DND-41 (cell line): Measurements from ENCODE around the gene PROSER2.

Experiments used
- ATAC-seq: fragments of 200-7000 bp; cut with Tn5 transposase; 3 replicates; pipeline ENCODE4 v1.9.1; 2021; ENCODE audit warnings: low read depth; ENCODE audit not compliant: insufficient read depth
- DNase-seq: peaks from one replicate; pipeline ENCODE4 v3.0.0-alpha.2; 2020
- H2AFZ ChIP-seq: 2 replicates; pipeline ENCODE4 v1.6.0; 2012; ENCODE audit warnings: low read depth, low read length
- H3K27ac ChIP-seq: 2 replicates; pipeline ENCODE4 v1.5.1; 2012; ENCODE audit warnings: low read length, inconsistent platforms
- H3K27me3 ChIP-seq: fragments of 200-600 bp; sonication (generic); 2 replicates; pipeline ENCODE4 v1.6.0; 2012; ENCODE audit warnings: low read length, mild to moderate bottlenecking, inconsistent platforms; ENCODE audit not compliant: insufficient read depth, poor library complexity
- H3K36me3 ChIP-seq: 2 replicates; pipeline ENCODE4 v1.5.1; 2012; ENCODE audit warnings: low read length, inconsistent platforms; ENCODE audit not compliant: insufficient read depth
- H3K4me1 ChIP-seq: 2 replicates; pipeline ENCODE4 v1.5.1; 2012; ENCODE audit warnings: mild to moderate bottlenecking, low read length; ENCODE audit not compliant: insufficient read depth
- H3K4me2 ChIP-seq: 2 replicates; pipeline ENCODE4 v1.6.0; 2012; ENCODE audit warnings: mild to moderate bottlenecking, moderate library complexity, low read length, inconsistent platforms; ENCODE audit not compliant: insufficient read depth
- H3K4me3 ChIP-seq, 2 experiments: fragments of 200-600 bp in 1 of 2; shearing (Covaris generic) in 1 of 2; 2 replicates each; pipeline ENCODE4 v1.5.1; 2012 to 2016; ENCODE audit warnings: inconsistent platforms in 2 of 2, low read length in 2 of 2, mild to moderate bottlenecking in 2 of 2, low read depth in 1 of 2, moderate library complexity in 1 of 2
- H3K79me2 ChIP-seq: 2 replicates; pipeline ENCODE4 v1.6.0; 2012; ENCODE audit warnings: low read length, inconsistent platforms; ENCODE audit not compliant: insufficient read depth
- H3K9ac ChIP-seq: 2 replicates; pipeline ENCODE4 v1.6.0; 2012; ENCODE audit warnings: low read depth, mild to moderate bottlenecking, inconsistent platforms, low read length, moderate library complexity
- H3K9me3 ChIP-seq: 2 replicates; pipeline ENCODE4 v1.5.1; 2012; ENCODE audit warnings: low read length, moderate library complexity, mild to moderate bottlenecking, inconsistent platforms; ENCODE audit not compliant: insufficient read depth, severe bottlenecking
- H4K20me1 ChIP-seq: 2 replicates; pipeline ENCODE4 v1.6.0; 2012; ENCODE audit warnings: low read length; ENCODE audit not compliant: insufficient read depth
- EZH2 ChIP-seq: IDR thresholded peaks from 3 replicates; pipeline ENCODE4 v1.6.1; 2012; ENCODE audit warnings: borderline replicate concordance, low read depth, mild to moderate bottlenecking, moderate library complexity, low read length, inconsistent platforms; ENCODE audit not compliant: severe bottlenecking
- TF ChIP-seq, protein P1 (sequence below): IDR thresholded peaks from 2 replicates; pipeline ENCODE4 v1.5.1; 2012; ENCODE audit warnings: borderline replicate concordance, low read length, moderate library complexity, mild to moderate bottlenecking; ENCODE audit not compliant: poor library complexity, severe bottlenecking; ENCODE audit errors: extremely low read depth

PROSER2 gene

DNA sequence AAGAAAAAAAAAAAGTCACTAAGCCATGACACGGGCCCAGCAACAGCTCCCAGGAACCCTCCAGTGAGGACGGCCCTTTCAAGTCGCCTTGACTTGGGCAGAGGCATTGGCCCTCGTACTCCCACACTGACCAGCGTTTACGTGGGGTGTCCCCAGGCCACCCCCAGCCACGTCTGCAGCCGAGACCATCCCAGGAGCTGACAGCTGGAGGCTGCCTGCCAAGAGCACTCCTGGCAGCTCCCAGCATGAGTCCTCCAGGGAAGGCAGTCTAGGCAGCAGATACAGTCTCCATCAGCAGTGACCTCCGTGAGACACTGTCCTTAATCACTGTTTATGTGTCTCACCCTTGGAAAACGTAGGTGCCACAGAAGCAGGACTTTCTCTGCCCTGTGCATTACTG, 86.5 kb downstream of the PROSER2 start:
- TF ChIP-seq EZH2 = no peak
- TF ChIP-seq, protein P1, sequence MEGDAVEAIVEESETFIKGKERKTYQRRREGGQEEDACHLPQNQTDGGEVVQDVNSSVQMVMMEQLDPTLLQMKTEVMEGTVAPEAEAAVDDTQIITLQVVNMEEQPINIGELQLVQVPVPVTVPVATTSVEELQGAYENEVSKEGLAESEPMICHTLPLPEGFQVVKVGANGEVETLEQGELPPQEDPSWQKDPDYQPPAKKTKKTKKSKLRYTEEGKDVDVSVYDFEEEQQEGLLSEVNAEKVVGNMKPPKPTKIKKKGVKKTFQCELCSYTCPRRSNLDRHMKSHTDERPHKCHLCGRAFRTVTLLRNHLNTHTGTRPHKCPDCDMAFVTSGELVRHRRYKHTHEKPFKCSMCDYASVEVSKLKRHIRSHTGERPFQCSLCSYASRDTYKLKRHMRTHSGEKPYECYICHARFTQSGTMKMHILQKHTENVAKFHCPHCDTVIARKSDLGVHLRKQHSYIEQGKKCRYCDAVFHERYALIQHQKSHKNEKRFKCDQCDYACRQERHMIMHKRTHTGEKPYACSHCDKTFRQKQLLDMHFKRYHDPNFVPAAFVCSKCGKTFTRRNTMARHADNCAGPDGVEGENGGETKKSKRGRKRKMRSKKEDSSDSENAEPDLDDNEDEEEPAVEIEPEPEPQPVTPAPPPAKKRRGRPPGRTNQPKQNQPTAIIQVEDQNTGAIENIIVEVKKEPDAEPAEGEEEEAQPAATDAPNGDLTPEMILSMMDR = no peak
- Histone ChIP-seq H3K4me2 (no peak overlapping the region), H3K9ac (no peak overlapping the region)

DNA sequence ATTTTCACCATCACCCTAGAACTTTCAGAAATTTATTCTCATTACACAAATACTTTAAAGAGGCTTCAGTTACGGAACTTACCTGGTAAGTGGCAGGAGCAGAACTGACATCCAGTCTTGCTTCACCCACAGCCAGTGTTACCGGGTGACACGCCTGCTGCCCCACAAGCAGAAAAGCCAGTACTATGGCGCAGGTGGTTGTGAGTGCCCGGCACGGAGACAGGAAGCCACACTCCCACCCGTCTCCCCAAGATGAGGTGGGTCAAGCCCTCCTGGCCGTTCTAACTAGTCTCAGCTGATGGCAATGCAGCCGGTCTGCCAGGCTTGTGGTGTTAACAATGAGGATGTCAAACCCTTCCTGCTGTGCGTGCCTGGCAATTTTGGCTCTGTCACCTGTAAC, 86.9 kb downstream of the PROSER2 start:
- DNase-seq (no peak), ATAC-seq (no peak)
- Histone ChIP-seq H3K9me3 (no peaks in the 10 kb centered on the region), H3K4me2 (no peak overlapping the region), H3K4me3 (no peak overlapping the region), H3K27ac (no peak overlapping the region), H4K20me1 (no peaks in the 10 kb centered on the region; the same call in 1 of the 2 replicates), H3K27me3 (no peaks in the 10 kb centered on the region), H2AFZ (no peak overlapping the region), H3K36me3 (no peaks in the 10 kb centered on the region), H3K79me2 (no peaks in the 10 kb centered on the region), H3K4me1 (no peaks in the 10 kb centered on the region), H3K9ac (no peak overlapping the region)
- TF ChIP-seq, protein P1 = no peak
- TF ChIP-seq EZH2 = no peak

More for the DNA sequence above, 86.5 kb downstream of the PROSER2 start:
- ATAC-seq (no peak), DNase-seq (no peak)
- Histone ChIP-seq H3K4me1 (no peaks in the 10 kb centered on the region), H3K79me2 (no peaks in the 10 kb centered on the region), H3K4me3 (no peak overlapping the region), H2AFZ (no peak overlapping the region), H4K20me1 (no peaks in the 10 kb centered on the region; the same call in 1 of the 2 replicates), H3K36me3 (no peaks in the 10 kb centered on the region), H3K27ac (no peak overlapping the region), H3K9me3 (no peaks in the 10 kb centered on the region), H3K27me3 (no peaks in the 10 kb centered on the region)

DNA sequence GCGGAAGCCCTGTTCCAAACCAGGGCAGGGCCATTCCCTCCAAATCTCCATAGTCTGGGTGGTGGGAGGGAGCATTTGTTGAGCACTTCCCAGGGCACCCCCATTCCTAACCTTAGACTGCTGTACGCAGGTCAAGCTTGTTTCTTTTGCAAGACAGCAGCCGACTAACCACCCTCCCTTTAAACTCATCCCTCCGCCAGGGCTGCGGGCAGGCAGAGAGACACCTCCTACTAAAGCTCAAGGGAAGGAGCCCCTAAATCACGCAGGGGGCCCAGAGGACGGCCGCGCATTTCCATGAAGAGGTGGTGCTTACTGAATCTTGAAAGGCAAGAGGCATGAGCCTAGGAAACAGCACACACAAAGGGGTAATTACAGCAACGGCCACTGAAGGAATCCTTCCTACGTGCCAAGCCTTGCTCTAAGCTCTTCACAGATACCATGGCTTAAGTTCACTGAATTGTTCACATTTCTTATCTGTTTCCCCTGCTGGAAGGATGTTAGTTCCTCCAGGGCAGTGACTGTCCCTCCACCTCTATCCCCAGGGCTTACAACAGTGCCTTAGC, 90.0 kb downstream of the PROSER2 start:
- DNase-seq (no peak), ATAC-seq (no peak)
- no peak overlapping the region for H3K4me3 ChIP-seq
- H3K9ac ChIP-seq = no peak overlapping the region
- TF ChIP-seq EZH2 = no peak
- TF ChIP-seq, protein P1 = no peak
- H3K79me2 ChIP-seq = no peaks in the 10 kb centered on the region
- H3K36me3 ChIP-seq = no peaks in the 10 kb centered on the region
- H4K20me1 ChIP-seq = no peaks in the 10 kb centered on the region; the same call in 1 of the 2 replicates
- H3K4me1 ChIP-seq = no peaks in the 10 kb centered on the region
- no peak overlapping the region for H3K4me2 ChIP-seq
- no peak overlapping the region for H3K27ac ChIP-seq
- no peaks in the 10 kb centered on the region for H3K9me3 ChIP-seq
- H2AFZ ChIP-seq = no peak overlapping the region
- no peaks in the 10 kb centered on the region for H3K27me3 ChIP-seq

DNA sequence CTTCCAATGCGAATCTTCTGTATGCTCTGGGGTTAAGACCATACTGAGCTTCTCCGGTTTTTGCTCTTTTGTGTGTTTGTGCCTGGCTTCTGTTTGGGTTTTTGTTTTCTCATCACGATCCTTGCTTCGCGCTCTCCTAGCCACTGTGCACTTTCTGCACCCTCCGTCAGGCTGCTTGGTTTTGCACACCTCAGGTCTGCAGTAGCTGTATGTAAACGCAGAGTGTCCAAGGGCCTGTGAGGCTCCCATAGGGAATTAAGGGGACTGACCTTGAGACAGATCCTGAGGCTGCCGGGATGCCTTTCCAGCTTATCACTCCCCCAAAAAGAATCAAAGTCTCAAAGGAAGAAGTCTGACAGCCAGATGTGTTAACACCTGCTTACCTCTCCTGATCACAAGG, 95.2 kb downstream of the PROSER2 start:
- Histone ChIP-seq H3K9me3 (no peaks in the 10 kb centered on the region), H3K9ac (no peak overlapping the region), H3K4me2 (no peak overlapping the region), H3K36me3 (peaks cover 36% of the 10 kb centered on the region), H3K27me3 (no peaks in the 10 kb centered on the region), H3K27ac (no peak overlapping the region), H3K4me3 (no peak overlapping the region), H2AFZ (no peak overlapping the region), H4K20me1 (no peaks in the 10 kb centered on the region), H3K4me1 (no peaks in the 10 kb centered on the region), H3K79me2 (no peaks in the 10 kb centered on the region)
- ATAC-seq (no peak), DNase-seq (no peak)
- TF ChIP-seq EZH2 = no peak
- TF ChIP-seq, protein P1 = no peak
